ENCODE results near the gene PPFIA4. TPM values are rescaled to one million over a fixed set of nuclear protein-coding genes. Genes with fewer than 3 reads are reported as not detected.

Gene PPFIA4
- total RNA-seq, 1 experiment from 2014 or later, result 12.1 TPM

GRCh38 chr1:203043830-203044545 is 17.7 kb downstream of the PPFIA4 start:
- Histone ChIP-seq H3K27ac (ENCODE audit: low read length) (no peak overlapping the region), H3K4me3 (ENCODE audit: low read length) (no peak overlapping the region), H3F3A (ENCODE audit: low read length, unreplicated experiment) (no peaks in the 10 kb centered on the region), H3K4me1 (ENCODE audit: insufficient read depth, low read length) (peaks cover 7% of the 10 kb centered on the region; the same call in 1 of the 2 replicates), H3K36me3 (ENCODE audit: low read depth, low read length) (no peaks in the 10 kb centered on the region), H4K20me1 (ENCODE audit: low read length) (no peaks in the 10 kb centered on the region), H3K79me2 (ENCODE audit: low read length) (no peaks in the 10 kb centered on the region), H3K9me2 (replicated peaks; ENCODE audit: low read length) (no peaks in the 10 kb centered on the region), H3K27me3 (ENCODE audit: low read length) (no peaks in the 10 kb centered on the region), H3K9me3 (ENCODE audit: low read length) (no peaks in the 10 kb centered on the region), H2AFZ (ENCODE audit: low read length) (no peak overlapping the region), H3K4me2 (ENCODE audit: low read length) (no peak overlapping the region), H3K9ac (ENCODE audit: low read length) (no peak overlapping the region)
- DNase-seq, result no peak
- BruUV-seq (replicated peaks), result no TSS peak
- ChIA-PET CTCF (no interaction called here), POLR2A (ENCODE audit: unreplicated experiment) (no interaction called here)
- no peak for TF ChIP-seq EZH2phosphoT487 (IDR thresholded peaks at IDR 0.05; ENCODE audit: borderline replicate concordance, low read length)
- TF ChIP-seq EZH2 (IDR thresholded peaks at IDR 0.05; ENCODE audit: low read length, unreplicated experiment), result no peak
- TF ChIP-seq, protein P1, sequence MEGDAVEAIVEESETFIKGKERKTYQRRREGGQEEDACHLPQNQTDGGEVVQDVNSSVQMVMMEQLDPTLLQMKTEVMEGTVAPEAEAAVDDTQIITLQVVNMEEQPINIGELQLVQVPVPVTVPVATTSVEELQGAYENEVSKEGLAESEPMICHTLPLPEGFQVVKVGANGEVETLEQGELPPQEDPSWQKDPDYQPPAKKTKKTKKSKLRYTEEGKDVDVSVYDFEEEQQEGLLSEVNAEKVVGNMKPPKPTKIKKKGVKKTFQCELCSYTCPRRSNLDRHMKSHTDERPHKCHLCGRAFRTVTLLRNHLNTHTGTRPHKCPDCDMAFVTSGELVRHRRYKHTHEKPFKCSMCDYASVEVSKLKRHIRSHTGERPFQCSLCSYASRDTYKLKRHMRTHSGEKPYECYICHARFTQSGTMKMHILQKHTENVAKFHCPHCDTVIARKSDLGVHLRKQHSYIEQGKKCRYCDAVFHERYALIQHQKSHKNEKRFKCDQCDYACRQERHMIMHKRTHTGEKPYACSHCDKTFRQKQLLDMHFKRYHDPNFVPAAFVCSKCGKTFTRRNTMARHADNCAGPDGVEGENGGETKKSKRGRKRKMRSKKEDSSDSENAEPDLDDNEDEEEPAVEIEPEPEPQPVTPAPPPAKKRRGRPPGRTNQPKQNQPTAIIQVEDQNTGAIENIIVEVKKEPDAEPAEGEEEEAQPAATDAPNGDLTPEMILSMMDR (conservative IDR thresholded peaks at IDR 0.05; ENCODE audit: low read depth, low read length), result no peak
- intact Hi-C loops (cut with micrococcal nuclease), result no loop called here
- ATAC-seq, result no peak

- no peaks in the 10 kb centered on the region for H3K36me3 ChIP-seq (ENCODE audit: low read depth, low read length)
- no peaks in the 10 kb centered on the region for H3K9me3 ChIP-seq (ENCODE audit: low read length)
- BruUV-seq (replicated peaks), result no TSS peak
- no peak overlapping the region for H2AFZ ChIP-seq (ENCODE audit: low read length)
- POLR2A ChIA-PET (ENCODE audit: unreplicated experiment), result no interaction called here
- no peaks in the 10 kb centered on the region for H3K9me2 ChIP-seq (replicated peaks; ENCODE audit: low read length)
- no peaks in the 10 kb centered on the region for H3K27me3 ChIP-seq (ENCODE audit: low read length)
- intact Hi-C loops (cut with micrococcal nuclease), result no loop called here
- no peak for TF ChIP-seq EZH2phosphoT487 (IDR thresholded peaks at IDR 0.05; ENCODE audit: borderline replicate concordance, low read length)
- no peak for TF ChIP-seq EZH2 (IDR thresholded peaks at IDR 0.05; ENCODE audit: low read length, unreplicated experiment)
- TF ChIP-seq, protein P1 (conservative IDR thresholded peaks at IDR 0.05; ENCODE audit: low read depth, low read length), result no peak
- peaks cover 7% of the 10 kb centered on the region; the same call in 1 of the 2 replicates for H3K4me1 ChIP-seq (ENCODE audit: insufficient read depth, low read length)
- DNase-seq (no peak), ATAC-seq (no peak)
- no peaks in the 10 kb centered on the region for H3K79me2 ChIP-seq (ENCODE audit: low read length)
- no peak overlapping the region for H3K4me3 ChIP-seq (ENCODE audit: low read length)
- no peak overlapping the region for H3K4me2 ChIP-seq (ENCODE audit: low read length)
- no peaks in the 10 kb centered on the region for H3F3A ChIP-seq (ENCODE audit: low read length, unreplicated experiment)
- no peaks in the 10 kb centered on the region for H4K20me1 ChIP-seq (ENCODE audit: low read length)
- H3K9ac ChIP-seq (ENCODE audit: low read length), result no peak overlapping the region
- no peak overlapping the region for H3K27ac ChIP-seq (ENCODE audit: low read length)
- CTCF ChIA-PET, result no interaction called here
These were observed 18.4 kb downstream of the PPFIA4 start for GRCh38 chr1:203044546-203045250.

DNA sequence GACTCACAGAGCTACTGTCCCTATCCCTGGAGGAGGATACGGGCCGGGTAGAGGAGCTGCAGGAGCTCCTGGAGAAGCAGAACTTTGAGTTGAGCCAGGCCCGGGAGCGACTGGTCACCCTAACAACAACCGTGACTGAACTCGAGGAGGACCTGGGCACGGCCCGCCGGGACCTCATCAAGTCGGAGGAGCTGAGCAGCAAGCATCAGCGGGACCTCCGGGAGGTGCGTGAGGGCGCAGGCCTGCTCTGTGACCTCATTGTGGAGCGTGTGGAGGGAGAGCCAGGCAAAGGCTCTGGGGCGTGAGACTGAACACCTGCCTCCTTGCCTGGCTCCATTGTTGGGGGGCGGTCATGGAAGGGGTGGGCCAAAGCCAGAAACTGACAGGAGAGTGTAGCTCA is 19.0 kb downstream of the PPFIA4 start:
- Histone ChIP-seq H3K9ac (ENCODE audit: low read length) (no peak overlapping the region), H3K27ac (ENCODE audit: low read length) (no peak overlapping the region), H3K79me2 (ENCODE audit: low read length) (no peaks in the 10 kb centered on the region), H3K4me2 (ENCODE audit: low read length) (no peak overlapping the region), H3K4me1 (ENCODE audit: insufficient read depth, low read length) (peaks cover 7% of the 10 kb centered on the region; the same call in 1 of the 2 replicates), H4K20me1 (ENCODE audit: low read length) (no peaks in the 10 kb centered on the region), H3K36me3 (ENCODE audit: low read depth, low read length) (no peaks in the 10 kb centered on the region), H2AFZ (ENCODE audit: low read length) (no peak overlapping the region), H3K9me2 (replicated peaks; ENCODE audit: low read length) (no peaks in the 10 kb centered on the region), H3K27me3 (ENCODE audit: low read length) (no peaks in the 10 kb centered on the region), H3F3A (ENCODE audit: low read length, unreplicated experiment) (no peaks in the 10 kb centered on the region), H3K4me3 (ENCODE audit: low read length) (no peak overlapping the region), H3K9me3 (ENCODE audit: low read length) (no peaks in the 10 kb centered on the region)
- TF ChIP-seq, protein P1 (conservative IDR thresholded peaks at IDR 0.05; ENCODE audit: low read depth, low read length), result no peak
- TF ChIP-seq EZH2 (IDR thresholded peaks at IDR 0.05; ENCODE audit: low read length, unreplicated experiment), result no peak
- no peak for TF ChIP-seq EZH2phosphoT487 (IDR thresholded peaks at IDR 0.05; ENCODE audit: borderline replicate concordance, low read length)
- no TSS peak for BruUV-seq (replicated peaks)
- ATAC-seq, result no peak
- ChIA-PET POLR2A (ENCODE audit: unreplicated experiment) (no interaction called here), CTCF (no interaction called here)
- no peak for DNase-seq
- intact Hi-C loops (cut with micrococcal nuclease), result no loop called here

All from PC-3 (cell line).